Neural progenitor cell (in vitro differentiated cells): ENCODE measurements around the gene SHC3. TPM values are rescaled to one million over a fixed set of nuclear protein-coding genes. Genes with fewer than 3 reads are reported as not detected.
A peak's percentile ranks its signal among the peaks of the same experiment; 100 is the strongest.

ENCODE experiments used
- DNase-seq: peaks from one replicate; pipeline ENCODE4 v3.0.0-alpha.2; 2016; ENCODE audit warnings: low spot score
- H2AFZ ChIP-seq: fragments of 200-600 bp; sonication (generic); replicated peaks from 2 replicates; pipeline ENCODE4 v1.6.1; 2016; ENCODE audit warnings: antibody characterized with exemption
- H3F3A ChIP-seq: fragments of 200-600 bp; sonication (generic); 2 replicates; pipeline ENCODE4 v1.6.1; 2016; ENCODE audit warnings: antibody characterized with exemption, low read depth
- H3K27ac ChIP-seq: fragments of 200-600 bp; sonication (generic); 2 replicates; pipeline ENCODE4 v1.5.1; 2016; ENCODE audit warnings: mild to moderate bottlenecking
- H3K27me3 ChIP-seq: fragments of 200-600 bp; sonication (generic); 2 replicates; pipeline ENCODE4 v1.6.1; 2016; ENCODE audit warnings: mild to moderate bottlenecking, moderate library complexity
- H3K36me3 ChIP-seq: fragments of 200-600 bp; sonication (generic); 2 replicates; pipeline ENCODE4 v1.5.1; 2016
- H3K4me1 ChIP-seq: fragments of 200-600 bp; sonication (generic); 2 replicates; pipeline ENCODE4 v1.6.1; 2016; ENCODE audit warnings: mixed run types
- H3K4me2 ChIP-seq: fragments of 200-600 bp; sonication (generic); 2 replicates; pipeline ENCODE4 v1.6.1; 2016
- H3K4me3 ChIP-seq: fragments of 200-600 bp; sonication (generic); 2 replicates; pipeline ENCODE4 v1.5.1; 2016
- H3K79me2 ChIP-seq: fragments of 200-600 bp; sonication (generic); 2 replicates; pipeline ENCODE4 v1.6.1; 2016; ENCODE audit warnings: low read depth
- H3K9ac ChIP-seq: fragments of 200-600 bp; sonication (generic); 2 replicates; pipeline ENCODE4 v1.6.1; 2016
- H3K9me3 ChIP-seq: fragments of 200-600 bp; sonication (generic); 2 replicates; pipeline ENCODE4 v1.5.1; 2016; ENCODE audit warnings: low read depth
- H4K20me1 ChIP-seq: fragments of 200-600 bp; sonication (generic); 2 replicates; pipeline ENCODE4 v1.6.1; 2016; ENCODE audit warnings: low read depth
- H3K27ac Mint-ChIP-seq: 3 replicates; pipeline ENCODE4 v1.8.0; 2021; ENCODE audit warnings: mixed read lengths
- H3K27me3 Mint-ChIP-seq: 2 replicates; pipeline ENCODE4 v1.8.0; 2022; ENCODE audit warnings: low read depth, mild to moderate bottlenecking, inconsistent platforms, moderate library complexity, mixed read lengths; ENCODE audit not compliant: insufficient read depth
- H3K36me3 Mint-ChIP-seq: 3 replicates; pipeline ENCODE4 v1.8.0; 2021; ENCODE audit warnings: mixed read lengths
- H3K4me1 Mint-ChIP-seq: 3 replicates; pipeline ENCODE4 v1.8.0; 2021; ENCODE audit warnings: mixed read lengths
- H3K4me3 Mint-ChIP-seq: 3 replicates; pipeline ENCODE4 v1.8.0; 2021; ENCODE audit warnings: mild to moderate bottlenecking, moderate library complexity, mixed read lengths
- H3K9me3 Mint-ChIP-seq: 3 replicates; pipeline ENCODE4 v1.8.0; 2020; ENCODE audit warnings: mixed read lengths
- EZH2 ChIP-seq: fragments of 200-600 bp; sonication (generic); IDR thresholded peaks from 2 replicates; pipeline ENCODE4 v1.6.1; 2017; ENCODE audit warnings: antibody characterized with exemption, mild to moderate bottlenecking, moderate library complexity
- EZH2phosphoT487 ChIP-seq: fragments of 200-600 bp; sonication (generic); IDR thresholded peaks from 2 replicates; pipeline ENCODE4 v1.6.1; 2017; ENCODE audit warnings: antibody characterized with exemption
- total RNA-seq: library from RNA; depleted of rRNA; stranded (reverse); fragments of >200 nt; gene quantifications from 2 replicates; pipeline ENCODE4 v1.2.3, GENCODE V29; 2015; ENCODE audit warnings: low replicate concordance
- TF ChIP-seq, protein P1 (sequence below): fragments of 200-600 bp; sonication (generic); IDR thresholded peaks from 2 replicates; pipeline ENCODE4 v1.5.1; 2017; ENCODE audit warnings: antibody characterized with exemption, mild to moderate bottlenecking

SHC3 gene, protein sequence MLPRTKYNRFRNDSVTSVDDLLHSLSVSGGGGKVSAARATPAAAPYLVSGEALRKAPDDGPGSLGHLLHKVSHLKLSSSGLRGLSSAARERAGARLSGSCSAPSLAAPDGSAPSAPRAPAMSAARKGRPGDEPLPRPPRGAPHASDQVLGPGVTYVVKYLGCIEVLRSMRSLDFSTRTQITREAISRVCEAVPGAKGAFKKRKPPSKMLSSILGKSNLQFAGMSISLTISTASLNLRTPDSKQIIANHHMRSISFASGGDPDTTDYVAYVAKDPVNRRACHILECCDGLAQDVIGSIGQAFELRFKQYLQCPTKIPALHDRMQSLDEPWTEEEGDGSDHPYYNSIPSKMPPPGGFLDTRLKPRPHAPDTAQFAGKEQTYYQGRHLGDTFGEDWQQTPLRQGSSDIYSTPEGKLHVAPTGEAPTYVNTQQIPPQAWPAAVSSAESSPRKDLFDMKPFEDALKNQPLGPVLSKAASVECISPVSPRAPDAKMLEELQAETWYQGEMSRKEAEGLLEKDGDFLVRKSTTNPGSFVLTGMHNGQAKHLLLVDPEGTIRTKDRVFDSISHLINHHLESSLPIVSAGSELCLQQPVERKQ
- total RNA-seq: 0.64 and 0.99 TPM in 2 replicates

DNA sequence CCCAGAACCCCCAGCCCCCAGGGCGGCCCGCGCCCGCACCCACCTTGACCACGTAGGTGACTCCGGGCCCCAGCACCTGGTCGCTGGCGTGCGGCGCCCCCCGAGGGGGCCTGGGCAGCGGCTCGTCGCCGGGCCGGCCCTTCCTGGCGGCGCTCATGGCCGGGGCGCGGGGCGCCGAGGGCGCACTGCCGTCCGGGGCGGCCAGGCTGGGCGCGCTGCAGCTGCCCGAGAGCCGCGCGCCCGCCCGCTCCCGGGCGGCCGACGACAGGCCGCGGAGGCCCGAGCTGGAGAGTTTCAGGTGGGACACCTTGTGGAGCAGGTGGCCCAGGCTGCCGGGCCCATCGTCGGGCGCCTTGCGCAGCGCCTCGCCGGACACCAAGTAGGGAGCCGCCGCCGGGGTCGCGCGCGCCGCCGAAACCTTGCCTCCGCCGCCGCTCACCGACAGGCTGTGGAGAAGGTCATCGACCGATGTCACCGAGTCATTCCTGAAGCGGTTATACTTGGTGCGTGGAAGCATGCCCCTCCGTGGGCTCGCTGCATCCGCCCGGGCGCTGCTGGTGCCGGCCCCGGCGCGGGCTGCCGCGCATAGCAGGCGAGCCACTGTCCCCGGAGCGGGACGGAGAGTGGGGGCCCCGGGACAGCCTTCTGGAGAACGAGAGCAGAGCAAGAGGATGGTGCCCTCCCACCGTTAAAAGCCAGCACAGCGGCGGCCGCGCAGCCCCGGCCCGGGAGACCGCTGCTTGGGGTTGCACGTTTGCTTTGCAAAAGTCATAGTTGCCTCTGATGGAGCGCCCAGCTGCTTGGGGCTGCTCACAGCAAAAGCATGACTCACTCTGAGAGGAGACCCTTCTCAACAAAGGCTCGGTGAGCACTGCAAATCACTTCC is at the start of gene SHC3:
Gene SHC3, minus strand, starts transcription at position 875 of the 886 bp plus-strand sequence. Its CDS starts 358 bp downstream, at position 517.
- peak; percentile 81 for TF ChIP-seq EZH2phosphoT487
- TF ChIP-seq, protein P1, sequence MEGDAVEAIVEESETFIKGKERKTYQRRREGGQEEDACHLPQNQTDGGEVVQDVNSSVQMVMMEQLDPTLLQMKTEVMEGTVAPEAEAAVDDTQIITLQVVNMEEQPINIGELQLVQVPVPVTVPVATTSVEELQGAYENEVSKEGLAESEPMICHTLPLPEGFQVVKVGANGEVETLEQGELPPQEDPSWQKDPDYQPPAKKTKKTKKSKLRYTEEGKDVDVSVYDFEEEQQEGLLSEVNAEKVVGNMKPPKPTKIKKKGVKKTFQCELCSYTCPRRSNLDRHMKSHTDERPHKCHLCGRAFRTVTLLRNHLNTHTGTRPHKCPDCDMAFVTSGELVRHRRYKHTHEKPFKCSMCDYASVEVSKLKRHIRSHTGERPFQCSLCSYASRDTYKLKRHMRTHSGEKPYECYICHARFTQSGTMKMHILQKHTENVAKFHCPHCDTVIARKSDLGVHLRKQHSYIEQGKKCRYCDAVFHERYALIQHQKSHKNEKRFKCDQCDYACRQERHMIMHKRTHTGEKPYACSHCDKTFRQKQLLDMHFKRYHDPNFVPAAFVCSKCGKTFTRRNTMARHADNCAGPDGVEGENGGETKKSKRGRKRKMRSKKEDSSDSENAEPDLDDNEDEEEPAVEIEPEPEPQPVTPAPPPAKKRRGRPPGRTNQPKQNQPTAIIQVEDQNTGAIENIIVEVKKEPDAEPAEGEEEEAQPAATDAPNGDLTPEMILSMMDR: no peak
- TF ChIP-seq EZH2: peak; percentile 91
- H3K9ac ChIP-seq: no peak within 1 kb of the TSS
- H3F3A ChIP-seq: peaks cover 30% of the 10 kb centered on the region
- no peaks in the 10 kb centered on the region for H3K9me3 ChIP-seq
- peak within 1 kb of the TSS; percentile 70 for H2AFZ ChIP-seq
- H3K4me1 ChIP-seq: peaks cover 29% of the 10 kb centered on the region
- Mint-ChIP-seq H3K9me3 (no peaks in the 10 kb centered on the region), H3K4me3 (peak within 1 kb of the TSS; percentile 98), H3K27ac (peak within 1 kb of the TSS; percentile 99), H3K27me3 (peaks cover 2% of the 10 kb centered on the region), H3K36me3 (no peaks in the 10 kb centered on the region), H3K4me1 (peaks cover 72% of the 10 kb centered on the region)
- H3K4me3 ChIP-seq: peak within 1 kb of the TSS; percentile 62
- H4K20me1 ChIP-seq: peaks cover 32% of the 10 kb centered on the region
- peak; percentile 62 for DNase-seq
- no peaks in the 10 kb centered on the region for H3K36me3 ChIP-seq
- peak within 1 kb of the TSS; percentile 99 for H3K4me2 ChIP-seq
- no peaks in the 10 kb centered on the region for H3K79me2 ChIP-seq
- H3K27ac ChIP-seq: no peak within 1 kb of the TSS
- H3K27me3 ChIP-seq: peaks cover 67% of the 10 kb centered on the region

DNA sequence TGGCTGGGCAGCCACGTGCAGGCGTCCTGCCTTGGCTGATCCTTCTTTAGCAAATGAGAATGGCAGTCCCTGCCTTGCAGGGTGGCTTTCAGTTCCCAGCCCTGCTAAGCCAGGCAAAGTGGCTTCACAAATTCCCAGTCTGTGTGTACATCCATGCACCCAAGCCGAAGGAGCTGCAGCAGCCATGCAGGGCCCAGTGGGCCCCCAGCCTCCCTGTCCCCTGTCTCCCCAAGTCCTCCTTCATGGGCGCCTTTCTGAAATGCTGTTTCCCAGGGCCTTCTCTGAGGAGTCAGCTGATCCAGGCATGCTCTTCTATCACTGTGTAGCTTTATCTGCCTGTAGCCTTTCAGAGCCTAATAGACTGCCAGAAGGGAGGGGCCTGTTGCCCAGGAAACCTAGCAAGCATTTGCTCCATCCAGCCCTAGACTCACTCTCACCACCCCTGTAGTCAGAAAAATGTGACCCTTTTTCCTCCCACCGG is 47.4 kb upstream of the SHC3 start:
- TF ChIP-seq, protein P1: no peak
- TF ChIP-seq EZH2 (no peak), EZH2phosphoT487 (no peak)
- Mint-ChIP-seq H3K27ac (peak overlapping the region; percentile 100), H3K9me3 (peaks cover 20% of the 10 kb centered on the region), H3K4me3 (peak overlapping the region; percentile 79), H3K27me3 (peaks cover 3% of the 10 kb centered on the region), H3K36me3 (no peaks in the 10 kb centered on the region), H3K4me1 (peaks cover 44% of the 10 kb centered on the region)
- H3K4me2 ChIP-seq: peak overlapping the region; percentile 65
- H4K20me1 ChIP-seq: no peaks in the 10 kb centered on the region
- H3K79me2 ChIP-seq: no peaks in the 10 kb centered on the region
- DNase-seq: peak; percentile 89
- no peaks in the 10 kb centered on the region for H3K9me3 ChIP-seq
- peak overlapping the region; percentile 6 for H3K4me3 ChIP-seq
- H3K9ac ChIP-seq: no peak overlapping the region
- H3K4me1 ChIP-seq: peaks cover 28% of the 10 kb centered on the region
- H3K27ac ChIP-seq: peak overlapping the region; percentile 71
- no peaks in the 10 kb centered on the region for H3K27me3 ChIP-seq
- H3K36me3 ChIP-seq: no peaks in the 10 kb centered on the region
- H2AFZ ChIP-seq: peak overlapping the region; percentile 94
- peaks cover 21% of the 10 kb centered on the region for H3F3A ChIP-seq

DNA sequence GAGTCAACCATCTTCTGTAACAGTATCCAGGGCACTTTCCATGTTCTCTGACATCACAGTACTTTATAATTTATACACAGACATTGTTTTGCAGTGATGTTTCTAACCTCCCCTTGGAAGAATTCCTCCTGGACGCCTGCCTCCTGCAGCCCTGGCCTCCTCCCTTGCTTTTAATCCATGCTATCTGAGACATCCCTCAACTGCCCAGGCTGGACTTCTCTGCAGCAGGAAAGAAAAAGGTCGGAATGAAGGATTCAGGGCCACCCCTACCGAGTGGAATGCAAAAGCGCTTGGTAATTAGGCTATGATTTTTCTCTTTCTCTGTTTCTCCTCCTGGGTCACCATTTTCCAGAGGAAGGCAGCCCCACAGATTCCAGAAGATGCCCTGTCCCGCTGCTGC is 47.0 kb upstream of the SHC3 start:
- Histone ChIP-seq H2AFZ (peak overlapping the region; percentile 94), H3K27me3 (no peaks in the 10 kb centered on the region), H3F3A (peaks cover 21% of the 10 kb centered on the region), H3K9ac (no peak overlapping the region), H3K79me2 (no peaks in the 10 kb centered on the region), H4K20me1 (no peaks in the 10 kb centered on the region), H3K9me3 (no peaks in the 10 kb centered on the region), H3K4me1 (peaks cover 28% of the 10 kb centered on the region), H3K4me3 (peak overlapping the region; percentile 3), H3K27ac (peak overlapping the region; percentile 71), H3K36me3 (no peaks in the 10 kb centered on the region), H3K4me2 (peak overlapping the region; percentile 65)
- H3K9me3 Mint-ChIP-seq: peaks cover 20% of the 10 kb centered on the region
- H3K4me3 Mint-ChIP-seq: peak overlapping the region; percentile 79
- peaks cover 4% of the 10 kb centered on the region for H3K27me3 Mint-ChIP-seq
- peaks cover 1% of the 10 kb centered on the region for H3K36me3 Mint-ChIP-seq
- peaks cover 45% of the 10 kb centered on the region for H3K4me1 Mint-ChIP-seq
- peak overlapping the region; percentile 100 for H3K27ac Mint-ChIP-seq
- no peak for DNase-seq
- TF ChIP-seq EZH2phosphoT487 (no peak), EZH2 (no peak)
- TF ChIP-seq, protein P1: no peak
